Activated CD8-positive, alpha-beta memory T cell treated with anti-CD3 and anti-CD28 coated beads, Interleukin-2, amount 10 ng/mL, durations not matched to agents 7 days and 5 days (primary cell): ENCODE data around the gene ERC2. TPM values are rescaled to one million over a fixed set of nuclear protein-coding genes. Genes with fewer than 3 reads are reported as not detected.

Experiments
- ATAC-seq: fragments of 150-1000 bp; cut with Tn5 transposase; one replicate; pipeline ENCODE4 v1.10.0; 2021; ENCODE audit warnings: moderate library complexity
- CTCF ChIA-PET: fragments of 350-600 bp; sonication (Branson Sonifier 250); formaldehyde crosslinking; loops from one replicate; lab custom pipeline; 2021; ENCODE audit warnings: antibody characterized with exemption; lab: Charles Lee
- DNase-seq: peaks from one replicate; pipeline ENCODE4 v3.0.0-alpha.2; 2020
- H3K27ac Mint-ChIP-seq: one replicate; pipeline ENCODE4 v1.8.0; 2021; ENCODE audit warnings: mild to moderate bottlenecking, mixed read lengths
- H3K27me3 Mint-ChIP-seq: one replicate; pipeline ENCODE4 v1.8.0; 2021; ENCODE audit warnings: mixed read lengths
- H3K36me3 Mint-ChIP-seq: one replicate; pipeline ENCODE4 v1.8.0; 2021; ENCODE audit warnings: mild to moderate bottlenecking, mixed read lengths
- H3K4me1 Mint-ChIP-seq: one replicate; pipeline ENCODE4 v1.8.0; 2021; ENCODE audit warnings: mixed read lengths
- H3K4me3 Mint-ChIP-seq: one replicate; pipeline ENCODE4 v1.8.0; 2021; ENCODE audit warnings: mild to moderate bottlenecking, moderate library complexity, mixed read lengths
- H3K9me3 Mint-ChIP-seq: one replicate; pipeline ENCODE4 v1.8.0; 2022; ENCODE audit warnings: low read depth, mixed read lengths
- total RNA-seq, 2 experiments: library from RNA; stranded (reverse); gene quantifications; one replicate each; pipeline ENCODE4 v1.2.3, GENCODE V29; 2021

Gene ERC2
- total RNA-seq, 2 experiments from 2014 or later, result not detected

DNA sequence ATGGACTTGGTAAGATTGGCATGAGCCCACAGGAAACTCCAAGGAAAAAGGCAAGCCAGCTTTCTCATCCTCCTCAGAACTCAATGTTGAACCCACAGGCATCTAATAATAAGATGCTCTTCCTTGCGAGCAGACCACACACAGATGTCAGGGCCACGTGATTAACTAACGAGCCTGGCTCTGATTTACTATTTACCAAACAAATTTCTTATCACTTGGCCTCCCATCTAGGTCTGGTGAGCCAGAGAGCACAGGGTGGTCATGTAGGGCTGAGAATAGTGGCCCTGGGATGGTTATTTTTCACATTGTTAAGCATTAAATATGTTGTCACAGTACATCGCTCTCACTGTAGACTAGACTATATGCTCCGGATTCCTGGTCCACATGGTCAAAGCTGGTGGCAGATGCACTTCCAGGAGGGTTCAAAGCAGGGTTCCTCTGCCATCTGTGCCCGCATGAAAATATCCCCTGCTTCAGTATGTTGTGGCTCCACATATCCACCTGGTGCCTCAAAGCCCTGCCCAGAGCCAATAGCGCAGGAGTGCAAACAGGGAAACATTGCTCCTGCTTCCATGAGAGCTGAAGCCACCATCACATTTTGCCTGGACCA, 508.7 kb downstream of the ERC2 start:
- DNase-seq (no peak), ATAC-seq (no peak)
- Mint-ChIP-seq H3K4me1 (no peaks in the 10 kb centered on the region), H3K27me3 (no peaks in the 10 kb centered on the region), H3K27ac (no peak overlapping the region), H3K36me3 (no peaks in the 10 kb centered on the region), H3K4me3 (no peak overlapping the region), H3K9me3 (no peaks in the 10 kb centered on the region)
- CTCF ChIA-PET, result no interaction called here

DNA sequence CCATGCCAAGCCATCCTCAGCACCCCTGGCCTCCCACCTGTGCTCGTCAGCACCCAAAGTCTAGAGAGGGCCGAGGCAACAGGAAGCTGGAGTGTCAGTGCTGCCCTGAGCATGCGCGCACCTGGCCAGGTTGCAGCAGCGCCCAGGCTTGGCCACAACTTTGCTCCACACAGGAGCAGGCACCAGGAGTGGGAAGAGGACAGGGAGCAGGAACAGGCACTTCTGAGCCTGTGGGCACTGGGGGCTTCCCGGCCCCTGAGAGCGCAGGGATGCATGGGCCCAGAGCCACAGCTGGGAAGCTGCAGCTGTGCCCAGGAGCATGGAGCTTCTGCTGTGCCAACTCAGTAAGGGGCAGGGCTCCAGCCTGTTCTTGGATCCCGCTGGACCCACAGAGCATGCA, 509.7 kb downstream of the ERC2 start:
- no peak overlapping the region for H3K4me3 Mint-ChIP-seq
- ATAC-seq (no peak), DNase-seq (no peak)
- CTCF ChIA-PET, result no interaction called here
- H3K9me3 Mint-ChIP-seq, result no peaks in the 10 kb centered on the region
- no peaks in the 10 kb centered on the region for H3K36me3 Mint-ChIP-seq
- H3K27ac Mint-ChIP-seq, result no peak overlapping the region
- H3K27me3 Mint-ChIP-seq, result no peaks in the 10 kb centered on the region
- no peaks in the 10 kb centered on the region for H3K4me1 Mint-ChIP-seq

GRCh38 chr3:55955891-55956477, 512.3 kb downstream of the ERC2 start:
- no peaks in the 10 kb centered on the region for H3K27me3 Mint-ChIP-seq
- no peak overlapping the region for H3K27ac Mint-ChIP-seq
- DNase-seq, result no peak
- H3K4me1 Mint-ChIP-seq, result no peaks in the 10 kb centered on the region
- H3K9me3 Mint-ChIP-seq, result no peaks in the 10 kb centered on the region
- H3K4me3 Mint-ChIP-seq, result no peak overlapping the region
- CTCF ChIA-PET, result no interaction called here
- no peaks in the 10 kb centered on the region for H3K36me3 Mint-ChIP-seq
- ATAC-seq, result no peak

DNA sequence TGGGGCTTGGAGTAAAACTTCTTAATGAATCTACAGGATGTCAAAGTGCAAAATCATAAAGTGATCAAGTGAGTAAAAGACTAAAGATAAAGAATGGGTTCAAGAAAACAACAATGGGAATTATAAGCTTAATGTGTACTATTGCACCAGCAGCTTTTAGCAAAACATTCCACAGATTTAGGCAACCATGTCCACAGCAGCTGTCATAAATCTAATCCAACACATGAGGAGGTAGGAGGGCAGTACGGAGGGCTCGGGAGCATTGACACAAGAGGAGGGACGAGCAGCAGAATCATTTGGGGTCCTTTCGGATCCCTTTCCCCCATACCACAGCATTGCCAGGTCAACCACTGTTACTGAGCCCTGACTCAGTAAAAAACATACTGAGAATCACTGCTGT, 516.9 kb downstream of the ERC2 start:
- H3K4me3 Mint-ChIP-seq, result no peak overlapping the region
- H3K4me1 Mint-ChIP-seq, result no peaks in the 10 kb centered on the region
- CTCF ChIA-PET, result no interaction called here
- no peaks in the 10 kb centered on the region for H3K36me3 Mint-ChIP-seq
- no peaks in the 10 kb centered on the region for H3K9me3 Mint-ChIP-seq
- ATAC-seq, result no peak
- no peak for DNase-seq
- H3K27me3 Mint-ChIP-seq, result no peaks in the 10 kb centered on the region
- no peak overlapping the region for H3K27ac Mint-ChIP-seq

GRCh38 chr3:55947406-55947805, 520.9 kb downstream of the ERC2 start:
- no peak overlapping the region for H3K4me3 Mint-ChIP-seq
- no peaks in the 10 kb centered on the region for H3K36me3 Mint-ChIP-seq
- no peaks in the 10 kb centered on the region for H3K27me3 Mint-ChIP-seq
- CTCF ChIA-PET, result no interaction called here
- H3K9me3 Mint-ChIP-seq, result no peaks in the 10 kb centered on the region
- ATAC-seq, result no peak
- DNase-seq, result no peak
- no peak overlapping the region for H3K27ac Mint-ChIP-seq
- H3K4me1 Mint-ChIP-seq, result no peaks in the 10 kb centered on the region

GRCh38 chr3:55946574-55947160, 521.6 kb downstream of the ERC2 start:
- ATAC-seq (no peak), DNase-seq (no peak)
- Mint-ChIP-seq H3K36me3 (no peaks in the 10 kb centered on the region), H3K27me3 (no peaks in the 10 kb centered on the region), H3K27ac (no peak overlapping the region), H3K4me1 (no peaks in the 10 kb centered on the region), H3K4me3 (no peak overlapping the region), H3K9me3 (no peaks in the 10 kb centered on the region)
- CTCF ChIA-PET, result interaction anchor here (1.2 kb wide), 1 partner anchor 33 kb away, joined by 3 read pairs; no protein-coding TSS in a partner anchor

DNA sequence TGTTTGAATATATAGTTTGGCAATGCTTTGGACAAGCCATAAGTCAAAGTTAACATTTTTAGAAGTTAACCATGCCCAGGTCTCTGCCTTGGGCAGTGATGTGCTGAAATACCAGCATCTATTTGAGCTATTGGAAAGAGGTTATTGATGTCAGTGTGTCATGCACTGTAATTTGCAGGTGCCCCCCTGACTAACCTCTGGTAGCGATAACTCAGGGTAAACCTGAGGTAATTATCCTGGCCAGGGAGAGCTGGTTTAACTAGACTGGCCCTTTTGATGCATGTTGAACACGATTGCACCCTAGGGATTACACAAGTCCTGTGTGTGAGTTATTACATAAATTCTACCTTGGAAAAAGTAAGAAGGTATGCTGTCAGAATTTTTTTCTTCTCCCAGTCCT, 525.4 kb downstream of the ERC2 start:
- DNase-seq (no peak), ATAC-seq (no peak)
- H3K36me3 Mint-ChIP-seq, result no peaks in the 10 kb centered on the region
- no peak overlapping the region for H3K4me3 Mint-ChIP-seq
- H3K27ac Mint-ChIP-seq, result no peak overlapping the region
- no peaks in the 10 kb centered on the region for H3K9me3 Mint-ChIP-seq
- CTCF ChIA-PET, result no interaction called here
- no peaks in the 10 kb centered on the region for H3K4me1 Mint-ChIP-seq
- no peaks in the 10 kb centered on the region for H3K27me3 Mint-ChIP-seq

DNA sequence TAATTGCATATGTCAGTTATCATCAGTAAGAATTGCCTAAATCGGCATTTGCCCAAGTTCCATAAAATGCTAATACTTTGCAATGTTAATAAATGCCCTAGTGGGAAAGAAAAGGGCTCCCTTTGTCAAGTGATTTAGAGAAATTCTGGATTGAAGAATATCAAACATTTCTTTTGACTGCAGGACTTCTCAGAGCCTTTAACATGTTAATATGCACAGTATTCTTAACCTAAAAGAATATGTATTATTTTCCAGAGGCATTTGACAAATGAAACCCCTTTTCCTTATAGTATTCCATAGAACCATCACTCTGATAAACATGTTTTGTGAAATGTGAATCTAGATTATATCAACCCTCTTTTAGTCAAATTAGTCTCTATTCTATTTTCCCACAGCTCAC, 529.0 kb downstream of the ERC2 start:
- H3K27me3 Mint-ChIP-seq, result no peaks in the 10 kb centered on the region
- H3K4me3 Mint-ChIP-seq, result no peak overlapping the region

DNA sequence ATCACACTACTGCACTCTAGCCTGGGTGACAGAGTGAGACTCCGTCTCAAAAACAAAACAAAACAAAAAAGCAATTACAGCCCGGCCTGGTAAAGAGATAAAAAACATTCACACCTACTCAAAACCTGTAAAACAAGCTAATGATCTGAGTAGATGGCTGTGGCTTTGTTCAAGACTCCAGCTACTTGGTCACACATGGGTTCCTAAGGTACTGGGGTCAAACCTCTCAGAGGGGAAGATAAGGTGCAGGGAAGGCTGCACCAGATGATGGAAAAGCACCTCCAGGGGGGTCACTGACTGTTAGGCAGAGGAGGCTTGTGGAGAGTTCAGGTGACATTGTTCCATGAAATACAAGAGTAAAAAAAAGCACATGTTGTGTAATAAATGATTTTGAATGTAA, 531.0 kb downstream of the ERC2 start:
- no peak for ATAC-seq
- H3K9me3 Mint-ChIP-seq, result no peaks in the 10 kb centered on the region

More for the DNA sequence above, 529.0 kb downstream of the ERC2 start:
- Mint-ChIP-seq H3K4me1 (no peaks in the 10 kb centered on the region), H3K36me3 (no peaks in the 10 kb centered on the region), H3K27ac (no peak overlapping the region), H3K9me3 (no peaks in the 10 kb centered on the region)
- no peak for ATAC-seq
- CTCF ChIA-PET, result no interaction called here
- DNase-seq, result no peak

DNA sequence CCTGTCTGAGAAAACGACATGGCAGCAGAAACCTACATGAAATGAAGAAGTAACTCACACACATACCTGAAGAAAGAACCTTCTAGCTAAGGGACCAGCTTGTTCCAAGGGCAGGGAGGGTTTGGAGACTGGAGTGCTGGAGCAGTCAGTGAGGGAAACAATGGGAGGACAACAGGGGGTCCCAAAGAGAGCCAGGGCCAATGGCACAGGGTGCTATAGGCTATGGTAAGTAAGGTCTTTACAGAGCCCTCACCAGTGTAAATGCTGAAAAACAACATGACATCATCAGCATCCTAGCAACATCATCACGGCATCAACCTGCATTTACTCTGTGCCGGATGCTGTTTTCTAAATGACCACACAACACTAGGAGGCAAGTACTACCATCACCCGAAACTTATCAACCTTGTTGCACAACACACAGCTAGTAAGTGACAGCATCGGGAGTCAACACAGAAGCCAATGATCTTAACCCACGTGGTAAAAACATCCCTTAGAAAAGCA, 531.7 kb downstream of the ERC2 start:
- Mint-ChIP-seq H3K27ac (no peak overlapping the region), H3K9me3 (no peaks in the 10 kb centered on the region), H3K4me3 (no peak overlapping the region), H3K27me3 (no peaks in the 10 kb centered on the region), H3K36me3 (no peaks in the 10 kb centered on the region), H3K4me1 (no peaks in the 10 kb centered on the region)
- CTCF ChIA-PET, result no interaction called here
- ATAC-seq (no peak), DNase-seq (no peak)

More for the DNA sequence above, 531.0 kb downstream of the ERC2 start:
- DNase-seq, result no peak
- Mint-ChIP-seq H3K4me1 (no peaks in the 10 kb centered on the region), H3K36me3 (no peaks in the 10 kb centered on the region), H3K27ac (no peak overlapping the region), H3K4me3 (no peak overlapping the region), H3K27me3 (no peaks in the 10 kb centered on the region)
- CTCF ChIA-PET, result no interaction called here

DNA sequence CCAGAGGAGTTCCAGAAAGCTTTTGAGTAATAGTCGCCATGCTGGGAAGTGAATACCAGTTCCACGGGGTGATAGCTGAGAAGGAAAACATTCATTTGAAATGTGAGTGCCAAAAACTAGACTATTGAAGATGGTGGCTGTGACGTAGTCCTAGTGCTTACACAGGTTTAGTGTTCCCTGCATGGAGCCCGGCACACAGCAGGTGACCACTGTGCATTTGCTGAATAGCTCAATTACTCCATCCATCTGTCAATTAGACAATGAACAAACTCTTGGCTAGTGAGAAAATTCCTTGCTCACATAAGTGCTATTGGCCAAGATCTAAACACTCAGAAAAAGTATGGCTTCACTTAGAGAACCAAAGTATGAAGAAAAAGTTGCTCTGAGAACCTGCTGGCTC, 533.0 kb downstream of the ERC2 start:
- no peaks in the 10 kb centered on the region for H3K27me3 Mint-ChIP-seq
- no peak for DNase-seq
- H3K4me1 Mint-ChIP-seq, result no peaks in the 10 kb centered on the region
- no peak overlapping the region for H3K4me3 Mint-ChIP-seq
- CTCF ChIA-PET, result no interaction called here
- H3K36me3 Mint-ChIP-seq, result no peaks in the 10 kb centered on the region
- ATAC-seq, result no peak
- H3K27ac Mint-ChIP-seq, result no peak overlapping the region
- no peaks in the 10 kb centered on the region for H3K9me3 Mint-ChIP-seq

- CTCF ChIA-PET, result no interaction called here
- ATAC-seq, result no peak
- no peak for DNase-seq
- Mint-ChIP-seq H3K36me3 (no peaks in the 10 kb centered on the region), H3K4me1 (no peaks in the 10 kb centered on the region), H3K9me3 (no peaks in the 10 kb centered on the region), H3K27ac (no peak overlapping the region), H3K27me3 (no peaks in the 10 kb centered on the region), H3K4me3 (no peak overlapping the region)
Measured at GRCh38 chr3:55934771-55935170, 533.5 kb downstream of the ERC2 start.

GRCh38 chr3:55929154-55929869, 539.0 kb downstream of the ERC2 start:
- H3K4me1 Mint-ChIP-seq, result no peaks in the 10 kb centered on the region
- H3K4me3 Mint-ChIP-seq, result no peak overlapping the region
- no peaks in the 10 kb centered on the region for H3K9me3 Mint-ChIP-seq
- no peaks in the 10 kb centered on the region for H3K27me3 Mint-ChIP-seq
- CTCF ChIA-PET, result no interaction called here
- no peak overlapping the region for H3K27ac Mint-ChIP-seq
- ATAC-seq, result no peak
- DNase-seq, result no peak
- H3K36me3 Mint-ChIP-seq, result no peaks in the 10 kb centered on the region

- no peak overlapping the region for H3K27ac Mint-ChIP-seq
- no peaks in the 10 kb centered on the region for H3K36me3 Mint-ChIP-seq
- no peak for ATAC-seq
- no peaks in the 10 kb centered on the region for H3K27me3 Mint-ChIP-seq
- CTCF ChIA-PET, result no interaction called here
- no peak for DNase-seq
- H3K9me3 Mint-ChIP-seq, result no peaks in the 10 kb centered on the region
- H3K4me1 Mint-ChIP-seq, result no peaks in the 10 kb centered on the region
- no peak overlapping the region for H3K4me3 Mint-ChIP-seq
Measured at GRCh38 chr3:55923626-55924025, 544.6 kb downstream of the ERC2 start.
